H1 (cell line): ENCODE results near the gene WDR41. TPM values are rescaled to one million over a fixed set of nuclear protein-coding genes. Genes with fewer than 3 reads are reported as not detected.

Source experiments
- CTCF ChIA-PET: fragments of 300-600 bp; sonication (Branson Sonifier 250); formaldehyde crosslinking; loops from one replicate; lab custom pipeline; 2021; ENCODE audit not compliant: partially characterized antibody; lab: Charles Lee
- POLR2A ChIA-PET: fragments of 300-600 bp; sonication (Branson Sonifier 250); formaldehyde crosslinking; loops from one replicate; lab custom pipeline; 2021; ENCODE audit warnings: inconsistent platforms; ENCODE audit not compliant: partially characterized antibody; lab: Charles Lee
- DNase-seq, 2 experiments: peaks; one replicate each; pipeline versions ENCODE4 v3.0.0 to v3.0.0-alpha.2; 2010 to 2022; ENCODE audit warnings: low spot score in 2 of 2, low read depth in 1 of 2, mixed read lengths in 1 of 2
- FAIRE-seq: peaks from 2 replicates; lab custom pipeline; 2011; peaks lifted over from hg19 to GRCh38; lab: Jason Lieb, UNC
- H2AFZ ChIP-seq: 2 replicates; pipeline ENCODE4 v1.8.1; 2012; ENCODE audit warnings: low read length, inconsistent platforms
- H2AK5ac ChIP-seq: 2 replicates; pipeline ENCODE4 v1.6.1; 2013; ENCODE audit warnings: low read depth, low read length
- H2BK120ac ChIP-seq: replicated peaks from 2 replicates; pipeline ENCODE3; 2013; ENCODE audit warnings: low read depth, low read length, inconsistent platforms
- H2BK12ac ChIP-seq: 2 replicates; pipeline ENCODE4 v1.6.1; 2013; ENCODE audit warnings: low read depth, low read length
- H2BK15ac ChIP-seq: 2 replicates; pipeline ENCODE4 v1.6.1; 2013; ENCODE audit warnings: low read length
- H2BK20ac ChIP-seq: 2 replicates; pipeline ENCODE4 v1.6.1; 2013; ENCODE audit warnings: low read length
- H2BK5ac ChIP-seq: 2 replicates; pipeline ENCODE4 v1.6.1; 2013; ENCODE audit warnings: low read depth, low read length
- H3K14ac ChIP-seq: 2 replicates; pipeline ENCODE4 v1.6.1; 2013; ENCODE audit warnings: inconsistent platforms; ENCODE audit not compliant: insufficient read length
- H3K18ac ChIP-seq: 2 replicates; pipeline ENCODE4 v1.6.1; 2013; ENCODE audit warnings: low read length; ENCODE audit errors: extremely low read depth
- H3K23ac ChIP-seq: 2 replicates; pipeline ENCODE4 v1.6.1; 2013; ENCODE audit warnings: inconsistent platforms; ENCODE audit not compliant: insufficient read length
- H3K23me2 ChIP-seq: 2 replicates; pipeline ENCODE4 v1.6.1; 2013; ENCODE audit warnings: low read depth, low read length
- H3K27ac ChIP-seq: 2 replicates; pipeline ENCODE4 v1.6.1; 2011; ENCODE audit warnings: low read depth, low read length, inconsistent platforms
- H3K27me3 ChIP-seq, 4 experiments: replicated peaks in 1 of 4; 1 replicate in 1 of 4; 2 replicates in 3 of 4; pipeline versions ENCODE4 v1.6.1 to v1.8.1; 2011 to 2013; ENCODE audit warnings: low read length in 3 of 4, mild to moderate bottlenecking in 3 of 4, inconsistent platforms in 2 of 4, mixed read lengths in 2 of 4, moderate library complexity in 1 of 4; ENCODE audit not compliant: control insufficient read depth in 3 of 4, insufficient read depth in 3 of 4; ENCODE audit errors: extremely low read depth in 1 of 4
- H3K36me3 ChIP-seq, 4 experiments: 2 replicates each; pipeline versions ENCODE4 v1.6.1 to v1.8.1; 2011 to 2013; ENCODE audit warnings: mild to moderate bottlenecking in 4 of 4, low read length in 3 of 4, moderate library complexity in 2 of 4, control low read depth in 1 of 4, inconsistent platforms in 1 of 4; ENCODE audit not compliant: insufficient read depth in 4 of 4, control insufficient read depth in 2 of 4
- H3K4ac ChIP-seq: replicated peaks from 2 replicates; pipeline ENCODE3; 2013; ENCODE audit warnings: low read length, low read depth, mixed read lengths, inconsistent platforms; ENCODE audit not compliant: insufficient read length
- H3K4me1 ChIP-seq, 4 experiments: replicated peaks in 1 of 4; 1 replicate in 1 of 4; 2 replicates in 3 of 4; pipeline versions ENCODE4 v1.6.1 to v1.8.1; 2011 to 2013; ENCODE audit warnings: low read length in 3 of 4, inconsistent platforms in 2 of 4, mixed read lengths in 1 of 4; ENCODE audit not compliant: insufficient read depth in 4 of 4, control insufficient read depth in 3 of 4
- H3K4me2 ChIP-seq, 2 experiments: 2 replicates each; pipeline versions ENCODE4 v1.6.1 to v1.8.1; 2011 to 2013; ENCODE audit warnings: low read depth in 2 of 2, low read length in 2 of 2, control low read depth in 1 of 2, inconsistent platforms in 1 of 2, mild to moderate bottlenecking in 1 of 2; ENCODE audit not compliant: insufficient read depth in 1 of 2
- H3K4me3 ChIP-seq, 4 experiments: fragments of 200-600, 300-600 bp in 1 of 4; sonication (generic), shearing (Covaris generic), sonication (Bioruptor Twin) in 1 of 4; 2 replicates each; pipeline versions ENCODE4 v1.5.1 to v1.8.1; 2011 to 2016; ENCODE audit warnings: low read length in 4 of 4, low read depth in 3 of 4, control low read depth in 2 of 4, inconsistent platforms in 2 of 4, mild to moderate bottlenecking in 2 of 4, mixed read lengths in 1 of 4, moderate library complexity in 1 of 4; ENCODE audit not compliant: insufficient read depth in 2 of 4; ENCODE audit errors: extremely low read depth in 1 of 4
- H3K56ac ChIP-seq: replicated peaks from 2 replicates; pipeline ENCODE3; 2013; ENCODE audit warnings: low read depth, mild to moderate bottlenecking, mixed read lengths, low read length, inconsistent platforms; ENCODE audit not compliant: insufficient read length
- H3K79me1 ChIP-seq: 2 replicates; pipeline ENCODE4 v1.6.1; 2013; ENCODE audit warnings: low read depth, low read length, control low read depth
- H3K79me2 ChIP-seq, 2 experiments: 2 replicates each; pipeline versions ENCODE4 v1.6.1 to v1.8.1; 2012 to 2013; ENCODE audit warnings: low read length in 2 of 2, mild to moderate bottlenecking in 2 of 2, inconsistent platforms in 1 of 2; ENCODE audit not compliant: insufficient read depth in 2 of 2, control insufficient read depth in 1 of 2
- H3K9ac ChIP-seq, 4 experiments: replicated peaks in 1 of 4; 1 replicate in 1 of 4; 2 replicates in 3 of 4; pipeline versions ENCODE4 v1.6.1 to v1.8.1; 2011 to 2013; ENCODE audit warnings: low read depth in 3 of 4, low read length in 3 of 4, control low read depth in 2 of 4, mild to moderate bottlenecking in 2 of 4, moderate library complexity in 2 of 4, inconsistent platforms in 1 of 4; ENCODE audit errors: extremely low read depth in 1 of 4
- H3K9me3 ChIP-seq, 2 experiments: 2 replicates each; pipeline versions ENCODE4 v1.6.1 to v1.8.1; 2012 to 2013; ENCODE audit warnings: mild to moderate bottlenecking in 2 of 2, moderate library complexity in 2 of 2, control low read depth in 1 of 2, inconsistent platforms in 1 of 2, low read depth in 1 of 2, low read length in 1 of 2, mixed read lengths in 1 of 2; ENCODE audit not compliant: insufficient read depth in 2 of 2
- H4K20me1 ChIP-seq, 2 experiments: replicated peaks in 1 of 2; 2 replicates each; pipeline versions ENCODE3 to v1.8.1; 2011 to 2013; ENCODE audit warnings: inconsistent platforms in 2 of 2, low read length in 2 of 2, mild to moderate bottlenecking in 1 of 2; ENCODE audit not compliant: insufficient read depth in 2 of 2, control insufficient read depth in 1 of 2
- H4K5ac ChIP-seq: 2 replicates; pipeline ENCODE4 v1.6.1; 2013; ENCODE audit warnings: low read length, low read depth, mixed read lengths, inconsistent platforms; ENCODE audit not compliant: insufficient read length
- H4K8ac ChIP-seq: 2 replicates; pipeline ENCODE4 v1.8.0; 2013; ENCODE audit warnings: mild to moderate bottlenecking, moderate library complexity, low read length, inconsistent platforms; ENCODE audit not compliant: insufficient read depth; ENCODE audit errors: extremely low read depth
- H4K91ac ChIP-seq: replicated peaks from 2 replicates; pipeline ENCODE3; 2013; ENCODE audit warnings: low read length, mixed read lengths, inconsistent platforms; ENCODE audit not compliant: insufficient read length
- GTF2F1 ChIP-seq: IDR thresholded peaks from 2 replicates; pipeline ENCODE4 v1.6.1; 2012; ENCODE audit warnings: low read depth, low read length, improper control_type of control experiment, borderline replicate concordance
- HDAC2 ChIP-seq, 2 experiments: fragments of 300-600 bp in 1 of 2; sonication (generic) in 1 of 2; IDR thresholded peaks; 2 replicates each; pipeline ENCODE4 v1.6.1; 2011 to 2012; ENCODE audit warnings: low read depth in 2 of 2, low read length in 2 of 2, mild to moderate bottlenecking in 2 of 2, moderate library complexity in 2 of 2, borderline replicate concordance in 1 of 2, inconsistent platforms in 1 of 2
- KDM4A ChIP-seq: IDR thresholded peaks from one replicate; pipeline ENCODE4 v1.7.1; 2012; ENCODE audit warnings: low read depth, mild to moderate bottlenecking, moderate library complexity, low read length, inconsistent platforms; ENCODE audit not compliant: severe bottlenecking
- POLR2AphosphoS5 ChIP-seq: IDR thresholded peaks from 2 replicates; pipeline ENCODE4 v1.6.1; 2011; ENCODE audit warnings: low read depth, low read length
- SIRT6 ChIP-seq: IDR thresholded peaks from one replicate; pipeline ENCODE4 v1.7.1; 2012; ENCODE audit warnings: low read length, inconsistent platforms
- TCF12 ChIP-seq: IDR thresholded peaks from 2 replicates; pipeline ENCODE4 v1.6.1; 2011; ENCODE audit warnings: low read depth, mild to moderate bottlenecking, low read length
- ZNF274 ChIP-seq: IDR thresholded peaks from 2 replicates; pipeline ENCODE4 v1.7.0; 2012; ENCODE audit warnings: low read length, borderline replicate concordance; ENCODE audit errors: extremely low read depth
- WGBS, 2 experiments: shearing (Covaris generic) in 1 of 2; methylation state at CpG; one replicate each; pipeline versions ENCODE4 v1.1.6 to v1.1.7; 2013 to 2015; ENCODE audit warnings: low lambda C conversion rate in 2 of 2, mixed read lengths in 2 of 2, inconsistent platforms in 1 of 2, low coverage in 1 of 2, missing lambda C conversion rate in 1 of 2; ENCODE audit not compliant: insufficient replicate concordance in 2 of 2, insufficient coverage in 1 of 2, insufficient read length in 1 of 2; ENCODE audit errors: extremely low coverage in 1 of 2, missing lambda C conversion rate in 1 of 2; 5-methylcytosine and 5-hydroxymethylcytosine counted together
- polyA plus RNA-seq, 7 experiments: library from polyadenylated mRNA; depleted of rRNA in 3 of 7; stranded (reverse) in 5 of 7; unstranded in 2 of 7; fragments of >200 nt in 5 of 7; fragments of 200-250 nt in 2 of 7; gene quantifications; 1 replicate in 5 of 7; 2 replicates in 1 of 7; 4 replicates in 1 of 7; pipeline versions ENCODE4 v1.2.1 to v1.2.3, GENCODE V29; 2011 to 2013; ENCODE audit warnings: missing spikeins in 2 of 7, mixed read lengths in 2 of 7
- total RNA-seq: library from RNA; stranded (reverse); fragmentation: NEBNext Ultra II Directional; extraction: Animal tissue kit (Norgen Biotek cat#: 25700); gene quantifications from 2 replicates; pipeline ENCODE4 v1.2.1, GENCODE V29; 2021

Gene WDR41
- total and polyA plus RNA-seq, 2 of the 8 experiments (the other 6 are each of a cell fraction or from before 2014, with no cell fraction given): 16.4 to 44.9 TPM

GRCh38 chr5:77492653-77493000, 511 bp upstream of the WDR41 start:
- Histone ChIP-seq H3K14ac (no peak overlapping the region), H3K9me3 (no peaks in the 10 kb centered on the region), H3K4ac (no peak overlapping the region), H2AK5ac (no peak overlapping the region), H3K36me3 (peaks cover 0 to 3% (median 1%) of the 10 kb centered on the region in 4 experiments; a peak in 4 of 8 replicates), H4K20me1 (no peaks in the 10 kb centered on the region), H3K79me2 (peaks cover 0 to 17% of the 10 kb centered on the region in 2 experiments; a peak in 2 of 4 replicates), H3K56ac (no peak overlapping the region), H2BK12ac (no peak overlapping the region), H3K4me3 (peak overlapping the region in 3 of 4 experiments; percentile 79 to 86 (median 80); a peak in 6 of 8 replicates), H3K9ac (peak overlapping the region in 1 of 4 experiments; percentile 25; a peak in 1 of 7 replicates), H2BK120ac (no peak overlapping the region), H2AFZ (peak overlapping the region; percentile 65; the same call in 1 of the 2 replicates), H3K18ac (no peak overlapping the region), H3K4me2 (peak overlapping the region; percentile 34 to 35; a peak in 2 of 4 replicates), H2BK15ac (no peak overlapping the region), H2BK5ac (no peak overlapping the region), H3K79me1 (no peaks in the 10 kb centered on the region), H4K8ac (no peak overlapping the region), H3K4me1 (peaks cover 0 to 2% (median 0%) of the 10 kb centered on the region in 4 experiments; a peak in 3 of 7 replicates), H3K27ac (no peak overlapping the region), H3K23ac (no peak overlapping the region), H4K91ac (no peak overlapping the region), H2BK20ac (no peak overlapping the region), H3K23me2 (no peaks in the 10 kb centered on the region), H4K5ac (no peak overlapping the region), H3K27me3 (no peaks in the 10 kb centered on the region)
- 28% methylated on average over 4 of the region's 4 CpGs; no CpG with 5 or more reads in 1 of the 2 experiments for WGBS, 2 experiments
- no peak for FAIRE-seq
- CTCF ChIA-PET: interaction anchor here (0.6 to 2.5 kb wide), 14 partner anchors 9 to 977 kb away, joined by 3 to 8 read pairs (median 4); no protein-coding TSS in a partner anchor
- TF ChIP-seq SIRT6 (no peak), KDM4A (no peak), HDAC2 (IDR thresholded peaks at IDR 0.05; ENCODE audit: borderline replicate concordance in 1 of 2, low read depth in 2 of 2, low read length in 2 of 2) (no peak), GTF2F1 (no peak), ZNF274 (no peak), TCF12 (no peak), POLR2AphosphoS5 (no peak)
- POLR2A ChIA-PET: interaction anchor here (0.6 to 2.1 kb wide), 5 partner anchors 10 to 632 kb away, joined by 3 to 17 read pairs (median 4); partner anchors contain the start of genes OTP and ZBED3
- DNase-seq: no peak
